NOMO-1 (cell line): ENCODE results near the gene WDFY4.

ENCODE experiments used
- DNase-seq, 2 experiments: peaks; one replicate each; lab custom pipeline; 2025; ENCODE audit not compliant: unreplicated experiment in 2 of 2; lab: John Stamatoyannopoulos, UW

WDFY4 gene

GRCh38 chr10:48740015-48740707, 55.5 kb downstream of the WDFY4 start:
- no peak for DNase-seq

- no peak for DNase-seq
Measured at GRCh38 chr10:48740988-48741387, 56.3 kb downstream of the WDFY4 start.

- no peak for DNase-seq
Measured at GRCh38 chr10:48742891-48743860, 58.5 kb downstream of the WDFY4 start.

GRCh38 chr10:48744587-48744986, 59.9 kb downstream of the WDFY4 start:
- no peak for DNase-seq

- DNase-seq, result no peak
Measured at GRCh38 chr10:48745662-48746245, 61.1 kb downstream of the WDFY4 start.

GRCh38 chr10:48748573-48748972, 63.9 kb downstream of the WDFY4 start:
- peak in 1 of 2 experiments; percentile 32 for DNase-seq

GRCh38 chr10:48749254-48749787, 64.6 kb downstream of the WDFY4 start:
- no peak for DNase-seq

GRCh38 chr10:48750019-48750418, 65.3 kb downstream of the WDFY4 start:
- no peak for DNase-seq

- DNase-seq, result no peak
Measured at GRCh38 chr10:48750991-48751390, 66.3 kb downstream of the WDFY4 start.

- DNase-seq, result no peak
Measured at GRCh38 chr10:48751730-48752129, 67.1 kb downstream of the WDFY4 start.

GRCh38 chr10:48758411-48758810, 73.7 kb downstream of the WDFY4 start:
- DNase-seq, result peak in 1 of 2 experiments; percentile 26

GRCh38 chr10:48759113-48759901, 74.6 kb downstream of the WDFY4 start:
- DNase-seq, result no peak

GRCh38 chr10:48760983-48761382, 76.3 kb downstream of the WDFY4 start:
- DNase-seq, result no peak

- no peak for DNase-seq
Measured at GRCh38 chr10:48762064-48763042, 77.7 kb downstream of the WDFY4 start.

- DNase-seq, result no peak
Measured at GRCh38 chr10:48763403-48763965, 78.8 kb downstream of the WDFY4 start.

- no peak for DNase-seq
Measured at GRCh38 chr10:48764486-48764885, 79.8 kb downstream of the WDFY4 start.

- no peak for DNase-seq
Measured at GRCh38 chr10:48765039-48765438, 80.4 kb downstream of the WDFY4 start.

- no peak for DNase-seq
Measured at GRCh38 chr10:48765527-48765926, 80.9 kb downstream of the WDFY4 start.
